Nephron progenitor cell (in vitro differentiated cells): ENCODE data around the gene ERF.

ENCODE experiments used
- DNase-seq: peaks from one replicate; pipeline ENCODE4 v3.0.0; 2021
- H3K27ac Mint-ChIP-seq: 2 replicates; pipeline ENCODE4 v1.8.0; 2021; ENCODE audit warnings: mild to moderate bottlenecking, moderate library complexity, mixed read lengths
- H3K27me3 Mint-ChIP-seq: 2 replicates; pipeline ENCODE4 v1.8.0; 2021; ENCODE audit warnings: mild to moderate bottlenecking, low read depth, mixed read lengths; ENCODE audit not compliant: poor library complexity
- H3K36me3 Mint-ChIP-seq: 2 replicates; pipeline ENCODE4 v1.8.0; 2021; ENCODE audit warnings: low read depth, mixed read lengths
- H3K4me1 Mint-ChIP-seq: 2 replicates; pipeline ENCODE4 v1.8.0; 2021; ENCODE audit warnings: mixed read lengths
- H3K4me3 Mint-ChIP-seq: 2 replicates; pipeline ENCODE4 v1.8.0; 2021; ENCODE audit warnings: mild to moderate bottlenecking, moderate library complexity, mixed read lengths
- H3K9me3 Mint-ChIP-seq: 2 replicates; pipeline ENCODE4 v1.8.0; 2021; ENCODE audit warnings: mild to moderate bottlenecking, moderate library complexity, mixed read lengths
- CTCF ChIP-seq: fragments of 200-600 bp; sonication (generic); IDR thresholded peaks from 2 replicates; pipeline ENCODE4 v1.5.0; 2021; ENCODE audit warnings: antibody characterized with exemption

The ERF gene

GRCh38 chr19:42283188-42284065 is 28.5 kb upstream of the ERF start:
- Mint-ChIP-seq H3K4me1 (peaks cover 41% of the 10 kb centered on the region), H3K27ac (no peak overlapping the region), H3K36me3 (peaks cover 4% of the 10 kb centered on the region), H3K27me3 (no peaks in the 10 kb centered on the region), H3K4me3 (no peak overlapping the region), H3K9me3 (no peaks in the 10 kb centered on the region)
- TF ChIP-seq CTCF, result no peak
- peak; percentile 97 for DNase-seq

- Mint-ChIP-seq H3K27me3 (no peaks in the 10 kb centered on the region), H3K4me1 (peaks cover 41% of the 10 kb centered on the region), H3K36me3 (no peaks in the 10 kb centered on the region), H3K9me3 (no peaks in the 10 kb centered on the region), H3K4me3 (no peak overlapping the region), H3K27ac (no peak overlapping the region)
- TF ChIP-seq CTCF, result no peak
- DNase-seq, result no peak
Observed at GRCh38 chr19:42282819-42283187, 27.9 kb upstream of the ERF start.

GRCh38 chr19:42281827-42282762 is 27.2 kb upstream of the ERF start:
- Mint-ChIP-seq H3K4me3 (peak overlapping the region; percentile 77), H3K27ac (peak overlapping the region; percentile 96), H3K27me3 (no peaks in the 10 kb centered on the region), H3K4me1 (peaks cover 46% of the 10 kb centered on the region), H3K9me3 (no peaks in the 10 kb centered on the region), H3K36me3 (no peaks in the 10 kb centered on the region)
- DNase-seq, result no peak
- TF ChIP-seq CTCF, result no peak

- peaks cover 43% of the 10 kb centered on the region for H3K4me1 Mint-ChIP-seq
- DNase-seq, result no peak
- no peaks in the 10 kb centered on the region for H3K36me3 Mint-ChIP-seq
- no peak overlapping the region for H3K27ac Mint-ChIP-seq
- no peaks in the 10 kb centered on the region for H3K9me3 Mint-ChIP-seq
- TF ChIP-seq CTCF, result no peak
- no peaks in the 10 kb centered on the region for H3K27me3 Mint-ChIP-seq
- peak overlapping the region; percentile 78 for H3K4me3 Mint-ChIP-seq
Observed at GRCh38 chr19:42281146-42281826, 26.4 kb upstream of the ERF start.

- H3K4me1 Mint-ChIP-seq, result peaks cover 43% of the 10 kb centered on the region
- no peak overlapping the region for H3K27ac Mint-ChIP-seq
- no peaks in the 10 kb centered on the region for H3K27me3 Mint-ChIP-seq
- no peaks in the 10 kb centered on the region for H3K9me3 Mint-ChIP-seq
- peaks cover 5% of the 10 kb centered on the region for H3K36me3 Mint-ChIP-seq
- no peak for TF ChIP-seq CTCF
- no peak for DNase-seq
- peak overlapping the region; percentile 78 for H3K4me3 Mint-ChIP-seq
Observed at GRCh38 chr19:42280815-42281145, 25.9 kb upstream of the ERF start.
